OCI-LY1 (cell line): Measurements from ENCODE around the gene RSPH9.

Experiments
- H2AFZ ChIP-seq: fragments of 200-600 bp; sonication (generic), shearing (Covaris generic); 2 replicates; pipeline ENCODE4 v1.6.0; 2014; ENCODE audit warnings: antibody characterized with exemption, mild to moderate bottlenecking, low read length
- H3F3A ChIP-seq: fragments of 200-600 bp; sonication (generic), shearing (Covaris generic); 2 replicates; pipeline ENCODE4 v1.6.0; 2014; ENCODE audit warnings: mild to moderate bottlenecking, antibody characterized with exemption, low read length, moderate library complexity; ENCODE audit not compliant: insufficient read depth
- H3K27ac ChIP-seq: fragments of 200-600 bp; sonication (generic); 2 replicates; pipeline ENCODE4 v1.5.1; 2014; ENCODE audit warnings: low read length, mixed run types, mild to moderate bottlenecking, low read depth; ENCODE audit not compliant: poor library complexity, severe bottlenecking
- H3K27me3 ChIP-seq: fragments of 200-600 bp; sonication (generic); 2 replicates; pipeline ENCODE4 v1.6.0; 2014; ENCODE audit warnings: antibody characterized with exemption, mild to moderate bottlenecking, low read length, moderate library complexity; ENCODE audit not compliant: insufficient read depth
- H3K36me3 ChIP-seq: fragments of 200-600 bp; sonication (generic); 2 replicates; pipeline ENCODE4 v1.6.1; 2014; ENCODE audit warnings: mild to moderate bottlenecking, antibody characterized with exemption, low read length, moderate library complexity, mixed read lengths; ENCODE audit not compliant: insufficient read depth
- H3K4me1 ChIP-seq: fragments of 200-600 bp; sonication (generic); 2 replicates; pipeline ENCODE4 v1.5.1; 2014; ENCODE audit warnings: mild to moderate bottlenecking, low read length, moderate library complexity; ENCODE audit not compliant: insufficient read depth, severe bottlenecking
- H3K4me2 ChIP-seq: fragments of 200-600 bp; sonication (generic), shearing (Covaris generic); 2 replicates; pipeline ENCODE4 v1.6.1; 2014; ENCODE audit warnings: low read length
- H3K4me3 ChIP-seq: fragments of 200-600 bp; sonication (generic); 2 replicates; pipeline ENCODE4 v1.5.1; 2014; ENCODE audit warnings: low read length, low read depth, mild to moderate bottlenecking, mixed read lengths; ENCODE audit not compliant: poor library complexity, severe bottlenecking
- H3K79me2 ChIP-seq: fragments of 200-600 bp; shearing (Covaris generic); 2 replicates; pipeline ENCODE4 v1.6.1; 2016; ENCODE audit warnings: mixed run types, low read length, mixed read lengths; ENCODE audit not compliant: insufficient read depth
- H3K9ac ChIP-seq: fragments of 200-600 bp; sonication (generic), shearing (Covaris generic); 2 replicates; pipeline ENCODE4 v1.6.1; 2014; ENCODE audit warnings: mild to moderate bottlenecking, low read length, mixed read lengths
- H3K9me2 ChIP-seq: fragments of 200-600 bp; sonication (generic), shearing (Covaris generic); 2 replicates; pipeline ENCODE4 v1.6.1; 2014; ENCODE audit warnings: low read depth, mild to moderate bottlenecking, low read length, mixed read lengths
- H3K9me3 ChIP-seq: fragments of 200-600 bp; shearing (Covaris generic); 2 replicates; pipeline ENCODE4 v1.6.1; 2014; ENCODE audit warnings: low read length, mixed read lengths
- H4K20me1 ChIP-seq: fragments of 200-600 bp; sonication (generic), shearing (Covaris generic); 2 replicates; pipeline ENCODE4 v1.6.0; 2016; ENCODE audit warnings: mild to moderate bottlenecking, low read length; ENCODE audit not compliant: insufficient read depth
- EZH2 ChIP-seq: fragments of 200-600 bp; sonication (generic), shearing (Covaris generic); IDR thresholded peaks from 2 replicates; pipeline ENCODE4 v1.8.0; 2017; ENCODE audit warnings: borderline replicate concordance, mixed run types, mild to moderate bottlenecking, antibody characterized with exemption, low read length, moderate library complexity, mixed read lengths
- TF ChIP-seq, protein P1 (sequence below): fragments of 200-600 bp; sonication (generic), shearing (Covaris generic); IDR thresholded peaks from 2 replicates; pipeline ENCODE4 v1.5.1; 2017; ENCODE audit warnings: mild to moderate bottlenecking, antibody characterized with exemption, low read length, moderate library complexity, mixed read lengths

Gene RSPH9

DNA sequence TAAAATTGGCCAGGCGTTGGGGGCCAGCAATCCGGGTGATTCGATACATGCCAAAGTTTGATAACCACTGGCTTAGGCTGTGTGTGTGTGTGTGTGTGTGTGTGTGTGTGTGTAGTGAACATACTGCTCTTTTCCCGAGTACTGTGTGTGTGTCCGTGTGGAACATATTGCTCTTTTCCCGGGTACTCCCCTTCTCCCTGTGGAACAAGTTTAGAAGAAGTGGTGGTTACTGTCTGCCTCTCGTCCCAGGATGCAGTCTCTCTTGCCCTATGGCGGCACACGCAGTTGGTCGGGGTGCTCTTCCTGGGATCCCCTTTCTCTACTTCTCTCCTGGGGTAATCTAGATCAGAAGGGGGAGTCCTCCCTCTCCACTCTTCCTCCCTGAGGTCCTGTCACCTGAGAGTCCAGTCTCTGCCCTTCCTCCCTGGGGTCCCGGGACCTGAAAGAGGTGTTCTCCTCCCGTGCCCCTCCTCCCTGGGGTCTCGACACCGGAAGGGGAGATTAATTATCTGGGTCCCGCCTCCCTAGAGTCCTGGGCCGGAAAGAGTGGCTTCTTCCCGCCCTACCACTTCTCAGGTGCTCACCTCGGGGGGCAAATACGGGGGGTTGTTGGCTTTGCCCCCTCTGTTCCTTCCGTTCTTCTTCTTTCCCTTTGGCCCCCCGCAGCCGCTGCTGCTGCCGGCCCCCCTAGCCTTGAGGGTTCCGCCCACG lies 16.3 kb upstream of the RSPH9 start:
- Histone ChIP-seq H3K9me2 (no peaks in the 10 kb centered on the region), H3K36me3 (peaks cover 34% of the 10 kb centered on the region), H3K9ac (peak overlapping the region; percentile 94), H3K4me2 (peak overlapping the region; percentile 89), H3K27me3 (no peaks in the 10 kb centered on the region), H3F3A (no peaks in the 10 kb centered on the region), H3K27ac (peak overlapping the region; percentile 55), H3K4me1 (peaks cover 30% of the 10 kb centered on the region), H2AFZ (no peak overlapping the region), H3K9me3 (no peaks in the 10 kb centered on the region), H3K79me2 (no peaks in the 10 kb centered on the region), H4K20me1 (no peaks in the 10 kb centered on the region), H3K4me3 (peak overlapping the region; percentile 90)
- TF ChIP-seq, protein P1, sequence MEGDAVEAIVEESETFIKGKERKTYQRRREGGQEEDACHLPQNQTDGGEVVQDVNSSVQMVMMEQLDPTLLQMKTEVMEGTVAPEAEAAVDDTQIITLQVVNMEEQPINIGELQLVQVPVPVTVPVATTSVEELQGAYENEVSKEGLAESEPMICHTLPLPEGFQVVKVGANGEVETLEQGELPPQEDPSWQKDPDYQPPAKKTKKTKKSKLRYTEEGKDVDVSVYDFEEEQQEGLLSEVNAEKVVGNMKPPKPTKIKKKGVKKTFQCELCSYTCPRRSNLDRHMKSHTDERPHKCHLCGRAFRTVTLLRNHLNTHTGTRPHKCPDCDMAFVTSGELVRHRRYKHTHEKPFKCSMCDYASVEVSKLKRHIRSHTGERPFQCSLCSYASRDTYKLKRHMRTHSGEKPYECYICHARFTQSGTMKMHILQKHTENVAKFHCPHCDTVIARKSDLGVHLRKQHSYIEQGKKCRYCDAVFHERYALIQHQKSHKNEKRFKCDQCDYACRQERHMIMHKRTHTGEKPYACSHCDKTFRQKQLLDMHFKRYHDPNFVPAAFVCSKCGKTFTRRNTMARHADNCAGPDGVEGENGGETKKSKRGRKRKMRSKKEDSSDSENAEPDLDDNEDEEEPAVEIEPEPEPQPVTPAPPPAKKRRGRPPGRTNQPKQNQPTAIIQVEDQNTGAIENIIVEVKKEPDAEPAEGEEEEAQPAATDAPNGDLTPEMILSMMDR, result peak; percentile 35; the same call in 1 of the 2 replicates
- TF ChIP-seq EZH2, result no peak

DNA sequence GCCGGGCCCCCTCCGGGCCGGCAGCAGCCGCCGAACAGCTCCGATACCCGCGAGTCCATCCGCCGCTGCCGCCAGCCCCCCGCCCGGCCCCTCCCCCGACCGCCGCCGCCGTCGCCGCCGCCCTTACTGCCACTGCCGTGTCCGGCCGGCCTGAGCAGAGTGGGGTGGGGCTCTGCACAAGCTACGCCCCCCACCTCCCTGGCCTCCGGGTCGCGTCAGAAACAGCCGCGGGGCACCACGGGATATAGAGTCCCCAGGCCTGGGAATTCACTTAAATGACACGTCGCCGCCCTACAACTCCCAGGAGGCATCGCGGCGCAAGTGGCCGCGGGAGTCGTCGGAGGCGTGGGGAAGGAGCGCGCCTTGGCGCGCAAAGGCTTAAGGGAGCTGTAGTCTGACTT lies 15.7 kb upstream of the RSPH9 start, which contains the start of gene GTPBP2:
GTPBP2 (minus strand) TSS at position 161 of the 401 bp plus-strand sequence; CDS start at position 59, 102 bp downstream.
- TF ChIP-seq, protein P1, result no peak
- TF ChIP-seq EZH2, result no peak
- Histone ChIP-seq H3K9me2 (no peaks in the 10 kb centered on the region), H3K36me3 (peaks cover 28% of the 10 kb centered on the region), H3K9ac (peak within 1 kb of the TSS; percentile 95), H3K4me2 (peak within 1 kb of the TSS; percentile 95), H3K27ac (peak within 1 kb of the TSS; percentile 97), H3K9me3 (no peaks in the 10 kb centered on the region), H3K4me3 (peak within 1 kb of the TSS; percentile 90), H3K79me2 (no peaks in the 10 kb centered on the region), H4K20me1 (no peaks in the 10 kb centered on the region), H3K27me3 (no peaks in the 10 kb centered on the region), H2AFZ (no peak within 1 kb of the TSS; the same call in none of the 2 replicates), H3F3A (no peaks in the 10 kb centered on the region), H3K4me1 (peaks cover 30% of the 10 kb centered on the region)

DNA sequence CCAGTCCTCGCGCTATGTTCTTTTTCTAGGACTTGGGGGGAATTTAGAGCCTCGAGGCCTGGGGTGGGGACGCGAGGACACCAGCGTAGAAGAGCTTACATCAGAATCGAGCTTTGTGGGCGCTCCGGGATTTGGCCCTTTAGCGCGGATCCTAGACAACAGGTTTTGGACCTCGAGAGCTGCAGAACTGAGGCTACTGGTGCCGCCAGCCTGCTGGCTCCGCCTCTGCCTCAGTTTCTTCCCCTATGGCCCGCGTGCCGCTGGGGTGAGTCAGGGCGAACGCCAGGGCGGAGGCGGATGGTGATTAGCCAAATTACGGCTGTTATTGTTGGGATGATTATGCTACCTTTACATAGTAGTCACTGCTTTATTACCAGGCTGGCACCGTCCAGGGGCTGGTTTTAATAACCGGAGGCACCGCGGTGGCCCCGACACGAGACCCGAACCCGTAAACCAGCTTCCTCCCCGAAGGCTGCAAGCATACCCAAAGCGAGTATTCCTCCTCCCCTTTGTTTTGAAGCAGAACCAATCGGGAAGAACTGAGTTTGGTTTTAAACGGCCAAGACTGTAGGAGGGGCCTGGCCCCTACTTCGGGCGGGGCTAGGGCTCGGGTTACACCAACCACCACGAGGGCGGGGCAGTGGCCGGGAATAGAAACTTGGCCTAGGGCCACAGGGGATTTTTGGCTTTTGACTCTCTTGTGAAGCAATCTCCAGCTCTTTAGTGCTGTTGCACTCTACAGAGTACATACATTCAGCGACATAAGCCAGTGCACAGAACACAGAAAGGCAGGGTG lies 15.1 kb upstream of the RSPH9 start:
- peaks cover 22% of the 10 kb centered on the region; the same call in 1 of the 2 replicates for H3K36me3 ChIP-seq
- H3K4me2 ChIP-seq, result peak overlapping the region; percentile 95
- H3F3A ChIP-seq, result no peaks in the 10 kb centered on the region
- H3K9me2 ChIP-seq, result no peaks in the 10 kb centered on the region
- no peaks in the 10 kb centered on the region for H3K9me3 ChIP-seq
- no peaks in the 10 kb centered on the region for H4K20me1 ChIP-seq
- H3K27ac ChIP-seq, result peak overlapping the region; percentile 97
- H3K27me3 ChIP-seq, result no peaks in the 10 kb centered on the region
- peak overlapping the region; percentile 90 for H3K4me3 ChIP-seq
- H2AFZ ChIP-seq, result no peak overlapping the region; the same call in none of the 2 replicates
- peak overlapping the region; percentile 95 for H3K9ac ChIP-seq
- H3K4me1 ChIP-seq, result peaks cover 30% of the 10 kb centered on the region
- TF ChIP-seq EZH2, result no peak
- TF ChIP-seq, protein P1, result no peak
- H3K79me2 ChIP-seq, result no peaks in the 10 kb centered on the region
